PC-3 (cell line): ENCODE data around the gene MBD6. TPM values are rescaled to one million over a fixed set of nuclear protein-coding genes. Genes with fewer than 3 reads are reported as not detected.

Experiments used
- ATAC-seq: fragments of 200-7000 bp; cut with Tn5 transposase; 2 replicates; pipeline ENCODE4 v1.9.1; 2020; ENCODE audit warnings: mild to moderate bottlenecking, moderate library complexity
- BruUV-seq: library from RNA; stranded (reverse); fragments of 400-500 nt; replicated peaks from 2 replicates; lab custom pipeline; 2021; lab: Mats Ljungman, UMichigan
- CTCF ChIA-PET: fragments of 300-600 bp; sonication (Branson Sonifier 250); formaldehyde crosslinking; loops from one replicate; lab custom pipeline; 2022; ENCODE audit warnings: antibody characterized with exemption; lab: Charles Lee
- POLR2A ChIA-PET: fragments of 300-600 bp; sonication (Branson Sonifier 250); formaldehyde crosslinking; loops from one replicate; lab custom pipeline; 2022; ENCODE audit warnings: antibody characterized with exemption; ENCODE audit not compliant: unreplicated experiment; lab: Charles Lee
- DNase-seq: peaks from one replicate; pipeline ENCODE4 v3.0.0-alpha.2; 2015
- H2AFZ ChIP-seq: fragments of 300-600 bp; sonication (generic); 2 replicates; pipeline ENCODE4 v1.6.0; 2016; ENCODE audit warnings: antibody characterized with exemption, low read length
- H3F3A ChIP-seq: fragments of 300-600 bp; sonication (generic); one replicate; pipeline ENCODE4 v1.6.0; 2017; ENCODE audit warnings: antibody characterized with exemption, low read length, control low read depth, mild to moderate bottlenecking; ENCODE audit not compliant: unreplicated experiment
- H3K27ac ChIP-seq: fragments of 300-600 bp; sonication (generic); 2 replicates; pipeline ENCODE4 v1.5.1; 2016; ENCODE audit warnings: mild to moderate bottlenecking, low read length
- H3K27me3 ChIP-seq: fragments of 300-600 bp; sonication (generic); 2 replicates; pipeline ENCODE4 v1.6.1; 2016; ENCODE audit warnings: low read length, mixed read lengths
- H3K36me3 ChIP-seq: fragments of 300-600 bp; sonication (generic); 2 replicates; pipeline ENCODE4 v1.6.1; 2016; ENCODE audit warnings: low read depth, mixed run types, low read length, mixed read lengths
- H3K4me1 ChIP-seq: fragments of 300-600 bp; sonication (generic); 2 replicates; pipeline ENCODE4 v1.5.1; 2016; ENCODE audit warnings: low read length; ENCODE audit not compliant: insufficient read depth
- H3K4me2 ChIP-seq: fragments of 300-600 bp; sonication (generic); 2 replicates; pipeline ENCODE4 v1.6.0; 2016; ENCODE audit warnings: low read length
- H3K4me3 ChIP-seq: fragments of 300-600 bp; sonication (generic); 2 replicates; pipeline ENCODE4 v1.5.1; 2016; ENCODE audit warnings: mild to moderate bottlenecking, low read length, mixed read lengths
- H3K79me2 ChIP-seq: fragments of 300-600 bp; sonication (generic); 2 replicates; pipeline ENCODE4 v1.6.1; 2017; ENCODE audit warnings: low read length, mixed read lengths
- H3K9ac ChIP-seq: fragments of 300-600 bp; sonication (generic); 2 replicates; pipeline ENCODE4 v1.6.0; 2016; ENCODE audit warnings: mild to moderate bottlenecking, low read length
- H3K9me2 ChIP-seq: fragments of 300-600 bp; sonication (generic); replicated peaks from 2 replicates; pipeline ENCODE4 v1.6.1; 2016; ENCODE audit warnings: mixed run types, low read length, mixed read lengths
- H3K9me3 ChIP-seq: fragments of 300-600 bp; sonication (generic); 2 replicates; pipeline ENCODE4 v1.6.1; 2016; ENCODE audit warnings: low read length, mixed read lengths
- H4K20me1 ChIP-seq: fragments of 300-600 bp; sonication (generic); 2 replicates; pipeline ENCODE4 v1.6.1; 2016; ENCODE audit warnings: low read length, mixed read lengths
- EZH2 ChIP-seq: fragments of 300-600 bp; sonication (generic); IDR thresholded peaks from one replicate; pipeline ENCODE4 v1.6.1; 2017; ENCODE audit warnings: antibody characterized with exemption, mild to moderate bottlenecking, low read length; ENCODE audit not compliant: unreplicated experiment
- EZH2phosphoT487 ChIP-seq: fragments of 300-600 bp; sonication (generic); IDR thresholded peaks from 2 replicates; pipeline ENCODE4 v1.6.1; 2018; ENCODE audit warnings: mild to moderate bottlenecking, antibody characterized with exemption, low read length, borderline replicate concordance
- intact Hi-C: fragments of 100-400 bp; cut with micrococcal nuclease; formaldehyde crosslinking; loops from 2 replicates; pipeline ENCODE4 v1.9.0; 2023
- total RNA-seq: library from RNA; depleted of rRNA; stranded (reverse); fragments of >200 nt; gene quantifications from 2 replicates; pipeline ENCODE4 v1.2.3, GENCODE V29; 2014
- TF ChIP-seq, protein P1 (sequence below): fragments of 300-600 bp; sonication (generic); conservative IDR thresholded peaks from 2 replicates; pipeline ENCODE4 v1.5.1; 2017; ENCODE audit warnings: antibody characterized with exemption, low read depth, mild to moderate bottlenecking, low read length

The MBD6 gene
- total RNA-seq, 1 experiment from 2014 or later = 13.2 TPM

DNA sequence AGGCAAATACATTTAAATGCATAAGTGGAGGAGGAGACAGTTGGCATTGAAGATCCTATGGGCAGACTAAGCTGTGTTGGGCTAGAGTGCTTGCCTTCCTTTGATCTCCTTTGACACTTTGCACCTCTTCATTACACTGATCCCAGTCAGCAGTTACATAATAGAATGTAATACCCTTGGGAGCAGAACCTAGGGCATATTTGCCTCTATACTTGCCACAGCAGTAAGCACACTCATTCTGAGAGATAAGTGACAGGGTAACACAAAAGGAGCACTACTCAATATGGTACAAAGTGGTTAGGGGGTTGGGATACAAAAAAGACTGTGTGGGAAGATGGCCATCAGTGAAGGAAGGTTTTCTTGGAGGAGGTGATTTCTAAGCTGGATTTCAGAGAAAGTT is 25.8 kb upstream of the MBD6 start:
- H3K79me2 ChIP-seq = no peaks in the 10 kb centered on the region
- H3K27ac ChIP-seq = no peak overlapping the region
- BruUV-seq = no TSS peak
- H3K9me2 ChIP-seq = no peaks in the 10 kb centered on the region
- no peaks in the 10 kb centered on the region for H4K20me1 ChIP-seq
- DNase-seq (no peak), ATAC-seq (no peak)
- H3K9me3 ChIP-seq = no peaks in the 10 kb centered on the region
- H3K4me3 ChIP-seq = no peak overlapping the region
- no peak overlapping the region for H2AFZ ChIP-seq
- TF ChIP-seq EZH2 (no peak), EZH2phosphoT487 (no peak)
- TF ChIP-seq, protein P1, sequence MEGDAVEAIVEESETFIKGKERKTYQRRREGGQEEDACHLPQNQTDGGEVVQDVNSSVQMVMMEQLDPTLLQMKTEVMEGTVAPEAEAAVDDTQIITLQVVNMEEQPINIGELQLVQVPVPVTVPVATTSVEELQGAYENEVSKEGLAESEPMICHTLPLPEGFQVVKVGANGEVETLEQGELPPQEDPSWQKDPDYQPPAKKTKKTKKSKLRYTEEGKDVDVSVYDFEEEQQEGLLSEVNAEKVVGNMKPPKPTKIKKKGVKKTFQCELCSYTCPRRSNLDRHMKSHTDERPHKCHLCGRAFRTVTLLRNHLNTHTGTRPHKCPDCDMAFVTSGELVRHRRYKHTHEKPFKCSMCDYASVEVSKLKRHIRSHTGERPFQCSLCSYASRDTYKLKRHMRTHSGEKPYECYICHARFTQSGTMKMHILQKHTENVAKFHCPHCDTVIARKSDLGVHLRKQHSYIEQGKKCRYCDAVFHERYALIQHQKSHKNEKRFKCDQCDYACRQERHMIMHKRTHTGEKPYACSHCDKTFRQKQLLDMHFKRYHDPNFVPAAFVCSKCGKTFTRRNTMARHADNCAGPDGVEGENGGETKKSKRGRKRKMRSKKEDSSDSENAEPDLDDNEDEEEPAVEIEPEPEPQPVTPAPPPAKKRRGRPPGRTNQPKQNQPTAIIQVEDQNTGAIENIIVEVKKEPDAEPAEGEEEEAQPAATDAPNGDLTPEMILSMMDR = no peak
- H3K4me2 ChIP-seq = no peak overlapping the region
- H3K27me3 ChIP-seq = no peaks in the 10 kb centered on the region
- POLR2A ChIA-PET = no interaction called here
- H3K4me1 ChIP-seq = no peaks in the 10 kb centered on the region
- peaks cover 44% of the 10 kb centered on the region for H3K36me3 ChIP-seq
- H3K9ac ChIP-seq = no peak overlapping the region
- no peaks in the 10 kb centered on the region for H3F3A ChIP-seq
- intact Hi-C loops = no loop called here
- CTCF ChIA-PET = no interaction called here

DNA sequence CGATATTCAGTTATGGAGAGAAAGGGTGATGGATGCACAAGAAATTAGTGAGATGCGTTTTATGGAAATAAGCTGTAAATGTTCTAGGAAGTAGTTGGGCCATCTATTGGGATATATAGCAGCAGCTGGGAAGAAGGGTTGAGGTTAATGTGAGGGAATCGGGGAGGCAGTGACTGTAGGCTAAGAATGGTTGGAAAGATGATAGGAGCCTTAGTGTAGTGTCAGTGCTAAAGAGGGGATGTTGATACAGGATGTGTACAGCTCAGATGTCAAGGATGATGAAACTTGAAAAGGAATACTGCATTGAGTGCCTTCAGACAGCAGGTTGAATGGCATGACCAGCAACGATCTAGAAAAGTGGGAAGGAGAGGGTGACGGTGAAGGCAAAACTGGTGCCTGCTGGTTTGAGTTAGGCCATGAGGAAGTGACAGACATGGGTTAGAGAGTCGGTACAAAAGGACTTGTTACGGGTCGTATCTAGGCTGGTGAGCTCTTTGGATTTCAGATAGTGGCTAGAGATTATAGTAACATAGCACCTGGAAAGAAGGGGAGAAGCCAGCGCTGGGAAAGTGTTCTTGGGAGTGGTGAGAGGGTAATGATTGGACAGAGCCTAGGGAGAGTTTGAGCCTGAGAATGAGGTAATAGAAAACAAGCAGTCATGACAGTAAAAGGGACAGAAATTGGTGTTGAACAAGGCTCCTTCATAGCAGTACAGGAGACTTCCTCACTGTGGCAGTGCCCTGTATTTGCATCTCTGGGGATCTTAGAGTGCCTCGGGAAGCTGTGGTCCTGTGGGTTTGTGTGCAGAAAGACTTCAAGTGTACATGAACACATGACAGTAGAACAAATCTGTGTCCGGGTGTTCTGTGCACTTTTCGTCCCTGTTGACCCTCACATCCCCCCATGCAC is 25.1 kb upstream of the MBD6 start:
- POLR2A ChIA-PET = no interaction called here
- Histone ChIP-seq H3K4me1 (no peaks in the 10 kb centered on the region), H3K27me3 (no peaks in the 10 kb centered on the region), H3K36me3 (peaks cover 48% of the 10 kb centered on the region), H3K9me2 (no peaks in the 10 kb centered on the region), H3F3A (no peaks in the 10 kb centered on the region), H3K4me2 (no peak overlapping the region), H3K9ac (no peak overlapping the region), H3K9me3 (no peaks in the 10 kb centered on the region), H4K20me1 (no peaks in the 10 kb centered on the region), H2AFZ (no peak overlapping the region), H3K79me2 (no peaks in the 10 kb centered on the region), H3K27ac (no peak overlapping the region), H3K4me3 (no peak overlapping the region)
- no TSS peak for BruUV-seq
- CTCF ChIA-PET = no interaction called here
- ATAC-seq (no peak), DNase-seq (no peak)
- TF ChIP-seq, protein P1 = no peak
- TF ChIP-seq EZH2 (no peak), EZH2phosphoT487 (no peak)
- intact Hi-C loops = no loop called here

DNA sequence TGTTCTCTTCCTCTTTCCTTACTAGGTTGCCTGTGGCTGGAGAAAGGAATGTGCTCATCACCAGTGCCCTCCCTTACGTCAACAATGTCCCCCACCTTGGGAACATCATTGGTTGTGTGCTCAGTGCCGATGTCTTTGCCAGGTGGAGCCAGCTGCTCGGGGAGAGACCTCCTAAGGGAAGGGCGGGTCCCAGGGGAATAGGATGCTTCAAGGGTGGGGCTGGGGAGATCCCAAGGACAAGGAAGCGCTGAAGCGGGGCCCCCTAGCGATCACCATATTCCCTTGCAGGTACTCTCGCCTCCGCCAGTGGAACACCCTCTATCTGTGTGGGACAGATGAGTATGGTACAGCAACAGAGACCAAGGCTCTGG is 24.5 kb upstream of the MBD6 start:
- H3K27ac ChIP-seq = no peak overlapping the region
- H2AFZ ChIP-seq = no peak overlapping the region
- no peaks in the 10 kb centered on the region for H3K9me3 ChIP-seq
- BruUV-seq = no TSS peak
- no peaks in the 10 kb centered on the region for H3K4me1 ChIP-seq
- no peaks in the 10 kb centered on the region for H3F3A ChIP-seq
- H3K4me3 ChIP-seq = no peak overlapping the region
- no peak for DNase-seq
- H3K9me2 ChIP-seq = no peaks in the 10 kb centered on the region
- H4K20me1 ChIP-seq = no peaks in the 10 kb centered on the region
- H3K27me3 ChIP-seq = no peaks in the 10 kb centered on the region
- intact Hi-C loops = no loop called here
- H3K79me2 ChIP-seq = no peaks in the 10 kb centered on the region
- no peak overlapping the region for H3K4me2 ChIP-seq
- H3K36me3 ChIP-seq = peaks cover 42% of the 10 kb centered on the region
- H3K9ac ChIP-seq = no peak overlapping the region
- TF ChIP-seq EZH2 (no peak), EZH2phosphoT487 (no peak)
- TF ChIP-seq, protein P1 = no peak
- no peak for ATAC-seq
- CTCF ChIA-PET = no interaction called here
- POLR2A ChIA-PET = no interaction called here
